HT-29 (cell line): Measurements from ENCODE around the gene FBXO44. TPM values are rescaled to one million over a fixed set of nuclear protein-coding genes. Genes with fewer than 3 reads are reported as not detected.

Experiments used
- DNase-seq: peaks from one replicate; pipeline ENCODE4 v3.0.0-alpha.2; 2015; ENCODE audit warnings: low spot score
- total RNA-seq: library from RNA; depleted of rRNA; stranded (reverse); fragments of >200 nt; shearing (Covaris generic); gene quantifications from 2 replicates; pipeline ENCODE4 v1.2.3, GENCODE V29; 2014; rRNA removed

FBXO44 gene
- total RNA-seq, 1 experiment from 2014 or later: 0.33 TPM

GRCh38 chr1:11708554-11709350 is 54.1 kb downstream of the FBXO44 start:
- DNase-seq: peak; percentile 13

DNA sequence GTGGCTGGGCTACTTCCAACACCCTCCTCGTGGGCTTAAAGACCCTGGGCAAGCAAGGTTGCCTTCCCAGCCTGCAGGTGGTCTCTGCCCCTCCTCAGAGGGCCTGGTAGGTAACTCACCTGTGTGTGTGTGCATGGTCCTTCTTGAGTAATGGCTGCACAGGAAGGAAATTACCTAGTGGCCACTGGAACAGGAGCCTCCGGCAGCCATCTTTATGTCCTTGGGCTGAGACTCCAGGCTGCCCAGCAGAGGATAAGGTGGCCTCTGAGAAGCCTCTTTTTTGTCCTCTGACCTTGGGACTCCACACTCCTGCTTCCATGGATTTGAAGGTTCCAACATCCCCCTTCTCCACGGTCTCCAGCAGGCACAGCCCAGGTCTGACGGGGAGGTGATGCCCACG is 56.8 kb downstream of the FBXO44 start:
- DNase-seq: no peak

GRCh38 chr1:11712285-11712684 is 57.6 kb downstream of the FBXO44 start:
- no peak for DNase-seq

Other genes starting within 250 kb of the FBXO44 start
- 0.05 and 0.60 TPM in 2 replicates for gene DISP3, start 175.7 kb upstream of the FBXO44 start, total RNA-seq
- gene FBXO2, start 448 bp upstream of the FBXO44 start, total RNA-seq: not detected in 2 replicates
- gene FBXO6, start 9.3 kb downstream of the FBXO44 start, total RNA-seq: not detected in 2 replicates
- gene MAD2L2, start 26.3 kb downstream of the FBXO44 start, total RNA-seq: 74.0 and 80.2 TPM in 2 replicates
- gene DRAXIN, start 36.8 kb downstream of the FBXO44 start, total RNA-seq: not detected in 2 replicates
- 52.8 and 54.7 TPM in 2 replicates for gene AGTRAP, start 81.3 kb downstream of the FBXO44 start, total RNA-seq
- gene C1orf167, start 107.3 kb downstream of the FBXO44 start, total RNA-seq: not detected in 2 replicates
- 25.3 and 32.2 TPM in 2 replicates for gene MTHFR, start 151.1 kb downstream of the FBXO44 start, total RNA-seq
- 9.7 TPM in 2 replicates for gene CLCN6, start 151.3 kb downstream of the FBXO44 start, total RNA-seq
- gene NPPA, start 192.9 kb downstream of the FBXO44 start, total RNA-seq: not detected in 2 replicates
- not detected in 2 replicates for gene NPPB, start 204.1 kb downstream of the FBXO44 start, total RNA-seq